ENCODE measurements around the gene CAST.
"Not testable (repeated sequence)": the region's sequence is repeated elsewhere in the genome, so short reads cannot be mapped to it uniquely, and the experiment has no call there.

CAST gene

DNA sequence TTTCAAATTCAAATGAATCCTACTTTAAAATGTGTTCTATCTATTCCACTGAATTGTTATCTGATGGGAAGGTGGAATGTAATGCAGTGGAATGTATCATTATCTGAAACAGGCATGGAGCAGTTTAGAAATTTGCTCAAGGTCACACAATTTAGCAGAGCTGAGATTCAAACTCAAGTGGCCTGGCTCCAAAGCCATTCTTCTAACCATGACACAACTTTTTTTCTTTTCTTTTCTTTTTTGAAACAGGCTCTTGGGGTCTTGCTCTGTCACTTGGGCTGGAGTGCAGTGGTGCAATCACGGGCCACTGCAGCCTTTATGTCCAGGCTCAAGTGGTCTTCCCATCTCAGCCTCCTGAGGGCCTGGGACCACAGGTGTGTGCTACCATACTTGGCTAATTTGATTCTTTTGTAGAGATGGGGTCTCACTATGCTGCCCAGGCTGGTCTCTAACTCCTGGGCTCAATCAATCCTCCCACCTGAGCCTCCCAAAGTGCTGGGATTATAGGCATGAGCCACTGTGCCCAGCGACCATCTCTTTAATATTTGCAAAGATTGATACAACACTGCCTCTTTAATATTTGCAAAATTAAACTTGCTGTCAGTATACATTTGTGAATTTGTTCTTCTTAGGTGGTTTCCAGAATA lies 50.0 kb downstream of the CAST start:
- DNase-seq (ENCODE audit: low read depth in 2 of 2): no peak

DNA sequence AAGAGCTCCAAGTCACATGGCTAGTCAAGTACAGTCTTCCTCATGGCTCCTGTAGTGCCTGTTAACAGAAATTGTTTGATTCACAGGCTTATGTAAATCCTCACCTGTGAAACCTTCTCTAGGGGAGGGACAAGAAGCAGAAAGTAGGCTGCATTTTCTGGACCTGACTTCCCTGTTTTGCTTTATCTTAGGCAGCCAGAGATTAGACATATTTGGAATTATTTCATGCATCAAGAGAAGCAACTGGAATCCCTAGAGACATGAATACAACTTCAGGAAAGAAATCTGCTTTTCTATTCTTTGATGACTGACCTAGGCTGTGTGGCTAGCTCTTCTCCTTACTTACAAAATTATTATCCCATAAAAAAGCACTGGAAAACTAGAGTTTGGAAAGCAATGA lies 52.3 kb downstream of the CAST start:
- peak in 1 of 2 experiments; percentile 21 for DNase-seq (ENCODE audit: low read depth in 2 of 2)

- DNase-seq (ENCODE audit: low read depth in 2 of 2): peak in 1 of 2 experiments; percentile 24
Measured at GRCh38 chr5:96714951-96715451, 52.8 kb downstream of the CAST start.

GRCh38 chr5:96716007-96716406 lies 53.8 kb downstream of the CAST start:
- no peak for DNase-seq (ENCODE audit: low read depth in 2 of 2)

DNA sequence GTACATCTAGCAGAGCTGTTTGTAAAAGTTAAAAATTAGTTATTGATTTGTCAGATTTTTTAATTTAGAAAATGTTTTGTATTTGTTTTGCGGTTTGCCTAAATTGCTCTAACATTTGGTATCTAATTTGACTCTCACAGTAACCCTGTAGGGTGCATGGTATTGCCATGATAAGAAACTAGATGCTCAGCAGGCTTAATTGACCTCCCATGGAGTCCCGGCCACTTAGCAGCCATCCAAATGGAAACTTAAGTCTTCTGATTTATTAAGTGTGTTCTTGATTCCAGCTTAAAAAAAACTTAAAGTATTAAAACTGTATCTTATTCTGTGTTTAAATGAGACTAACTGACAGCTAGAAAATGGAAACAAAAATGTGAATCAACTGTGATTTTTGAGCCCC lies 54.5 kb downstream of the CAST start:
- DNase-seq (ENCODE audit: low read depth in 2 of 2): no peak

- no peak for DNase-seq (ENCODE audit: low read depth in 2 of 2)
Measured at GRCh38 chr5:96717874-96718273, 55.7 kb downstream of the CAST start.

- no peak for DNase-seq (ENCODE audit: low read depth in 2 of 2)
Measured at GRCh38 chr5:96718635-96719077, 56.5 kb downstream of the CAST start.

DNA sequence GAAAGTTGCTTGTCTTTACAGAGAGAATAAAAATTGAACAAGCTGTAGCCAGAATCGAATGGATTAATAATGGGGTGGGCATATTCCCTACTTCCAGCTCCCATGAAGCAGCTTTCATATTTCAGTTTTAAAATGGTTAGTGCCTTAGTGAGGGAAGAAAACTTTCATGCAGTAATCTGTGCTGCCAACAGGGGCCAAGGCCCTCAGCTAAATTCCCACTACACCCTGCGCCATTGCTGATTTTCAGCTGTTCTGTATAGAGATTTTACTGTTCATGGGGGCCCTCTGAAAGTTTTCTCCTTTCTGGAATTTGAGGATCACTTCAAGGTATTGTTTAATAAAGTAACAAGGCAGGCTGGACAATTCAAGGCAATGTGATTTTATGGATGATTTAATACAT lies 58.2 kb downstream of the CAST start:
- no peak for DNase-seq (ENCODE audit: low read depth in 2 of 2)

GRCh38 chr5:96721351-96721977 lies 59.3 kb downstream of the CAST start:
- no peak for DNase-seq (ENCODE audit: low read depth in 2 of 2)

- DNase-seq (ENCODE audit: low read depth in 2 of 2): no peak
Measured at GRCh38 chr5:96725257-96725656, 63.1 kb downstream of the CAST start.

DNA sequence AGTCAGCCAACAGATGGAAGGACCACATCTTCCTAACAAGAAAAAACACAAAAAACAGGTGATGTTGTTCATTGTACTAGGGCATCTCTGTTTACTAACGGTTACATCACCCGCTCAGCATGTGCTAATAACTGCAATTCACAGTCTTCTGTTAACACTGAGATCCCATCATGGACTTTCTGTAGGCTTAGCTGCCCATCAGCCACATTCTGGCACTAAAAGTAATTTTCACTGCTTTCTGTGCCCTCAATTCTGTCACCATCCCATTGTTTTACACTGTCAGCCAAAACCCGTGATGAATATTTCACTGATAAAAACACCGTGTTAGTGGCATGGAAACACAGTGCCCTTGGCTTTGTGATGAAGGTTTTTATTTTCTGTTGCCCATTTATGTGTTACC lies 64.6 kb downstream of the CAST start:
- no peak for DNase-seq (ENCODE audit: low read depth in 2 of 2)

- DNase-seq (ENCODE audit: low read depth in 2 of 2): no peak
Measured at GRCh38 chr5:96729156-96729555, 67.0 kb downstream of the CAST start.

DNA sequence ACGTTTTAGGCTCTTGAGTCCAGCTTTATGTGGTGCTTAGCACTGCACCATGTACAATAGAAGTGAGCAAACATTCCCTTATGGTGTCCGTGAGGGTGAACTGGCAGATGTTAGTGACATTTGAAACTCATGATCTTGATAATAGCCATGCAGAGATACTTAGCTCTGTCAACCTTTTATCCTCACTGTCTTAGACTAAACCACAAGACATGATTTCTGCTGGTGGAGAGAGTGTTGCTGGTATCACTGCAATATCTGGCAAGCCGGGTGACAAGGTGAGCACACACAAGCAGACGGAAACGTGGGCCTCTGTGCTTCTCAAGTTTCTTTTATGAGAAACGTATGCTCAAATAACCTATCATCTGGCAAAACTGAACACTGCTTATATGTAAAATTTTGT lies 68.4 kb downstream of the CAST start:
- no peak for DNase-seq (ENCODE audit: low read depth in 2 of 2)

DNA sequence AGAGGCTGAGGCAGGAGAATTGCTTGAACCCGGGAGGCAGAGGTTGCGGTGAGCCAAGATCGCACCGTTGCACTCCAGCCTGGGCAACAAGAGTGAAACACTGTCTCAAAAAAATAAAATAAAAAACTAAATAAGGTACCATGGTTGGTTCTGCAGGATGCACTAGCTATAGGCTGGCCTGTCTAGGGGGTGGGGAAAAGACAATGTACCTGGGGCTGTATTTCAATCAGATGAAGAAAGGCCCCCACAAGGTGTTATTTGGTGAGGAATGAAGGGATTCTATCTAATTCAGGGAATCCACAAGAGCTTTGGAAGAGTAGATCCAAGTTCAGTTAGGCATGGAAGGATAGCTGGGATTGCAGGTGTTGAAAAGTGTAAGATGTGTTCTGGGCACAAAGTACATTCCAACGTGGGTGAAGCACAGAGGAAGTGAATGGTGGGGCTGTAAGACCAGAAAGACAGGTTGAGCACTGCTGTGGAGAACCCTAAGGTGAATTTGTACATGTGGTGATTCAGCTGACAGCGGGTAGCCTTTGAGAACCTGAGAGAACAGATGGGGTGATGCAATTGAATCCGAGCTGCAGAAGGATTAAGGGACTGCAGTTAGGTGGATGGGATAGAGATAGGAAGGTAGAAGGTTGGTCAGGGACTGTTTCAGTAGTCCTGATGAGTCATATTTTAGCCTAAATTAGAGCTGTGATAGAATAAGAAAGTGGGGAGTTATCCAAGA lies 71.8 kb downstream of the CAST start:
- no peak for DNase-seq (ENCODE audit: low read depth in 2 of 2)

GRCh38 chr5:96734871-96735325 lies 72.7 kb downstream of the CAST start:
- peak; percentile 41 to 44 for DNase-seq (ENCODE audit: low read depth in 2 of 2)

DNA sequence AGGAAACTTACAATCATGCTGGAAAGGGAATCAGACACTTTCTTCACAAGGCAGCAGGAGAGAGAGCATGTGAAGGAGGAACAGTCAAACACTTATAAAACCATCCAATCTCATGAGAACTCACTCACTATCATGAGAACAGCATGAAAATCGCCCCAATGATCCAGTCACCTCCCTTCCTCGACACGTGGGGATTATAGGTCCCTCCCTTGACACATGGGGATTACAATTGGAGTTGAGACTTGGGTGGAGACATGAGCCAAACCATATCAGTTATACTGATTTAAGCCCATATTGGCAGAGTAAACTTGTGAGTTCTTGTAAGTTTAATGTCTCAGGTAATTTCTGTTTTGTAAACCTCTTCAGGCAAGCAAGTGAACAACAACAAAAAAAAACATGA lies 74.8 kb downstream of the CAST start:
- no peak for DNase-seq (ENCODE audit: low read depth in 2 of 2)

DNA sequence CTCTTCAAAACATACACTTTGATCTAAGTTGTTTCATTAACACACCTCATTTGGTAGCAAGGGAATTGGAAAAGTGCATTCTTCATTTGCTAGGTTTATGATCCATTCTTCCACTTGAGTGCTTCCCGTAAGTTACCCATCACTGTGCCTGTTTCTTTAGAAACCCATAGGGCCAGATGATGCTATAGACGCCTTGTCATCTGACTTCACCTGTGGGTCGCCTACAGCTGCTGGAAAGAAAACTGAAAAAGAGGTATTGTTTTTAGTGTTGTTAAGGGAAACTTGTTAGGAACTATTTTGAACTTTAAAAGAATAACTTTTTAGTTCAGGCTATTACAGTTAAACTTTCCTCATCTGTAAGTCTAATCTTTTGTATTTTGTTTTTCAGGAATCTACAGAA lies 78.9 kb downstream of the CAST start:
- no peak for DNase-seq (ENCODE audit: low read depth in 2 of 2)

- no peak for DNase-seq (ENCODE audit: low read depth in 2 of 2)
Measured at GRCh38 chr5:96741891-96742309, 79.7 kb downstream of the CAST start.

DNA sequence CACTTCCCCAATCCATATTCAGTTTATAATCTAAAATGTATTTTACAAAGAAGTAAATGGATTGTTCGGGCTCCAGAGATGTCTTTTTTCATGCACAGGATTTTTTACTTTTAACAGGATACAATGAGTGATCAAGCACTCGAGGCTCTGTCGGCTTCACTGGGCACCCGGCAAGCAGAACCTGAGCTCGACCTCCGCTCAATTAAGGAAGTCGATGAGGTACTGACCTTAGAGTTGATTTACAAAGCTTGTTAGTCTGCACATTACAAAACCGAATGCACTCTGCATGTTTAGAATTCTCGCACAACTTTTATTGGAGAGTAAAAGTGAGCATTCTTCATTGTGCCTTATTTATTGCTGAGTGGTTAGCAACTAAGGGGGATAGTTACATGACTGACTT lies 80.4 kb downstream of the CAST start:
- no peak for DNase-seq (ENCODE audit: low read depth in 2 of 2)

DNA sequence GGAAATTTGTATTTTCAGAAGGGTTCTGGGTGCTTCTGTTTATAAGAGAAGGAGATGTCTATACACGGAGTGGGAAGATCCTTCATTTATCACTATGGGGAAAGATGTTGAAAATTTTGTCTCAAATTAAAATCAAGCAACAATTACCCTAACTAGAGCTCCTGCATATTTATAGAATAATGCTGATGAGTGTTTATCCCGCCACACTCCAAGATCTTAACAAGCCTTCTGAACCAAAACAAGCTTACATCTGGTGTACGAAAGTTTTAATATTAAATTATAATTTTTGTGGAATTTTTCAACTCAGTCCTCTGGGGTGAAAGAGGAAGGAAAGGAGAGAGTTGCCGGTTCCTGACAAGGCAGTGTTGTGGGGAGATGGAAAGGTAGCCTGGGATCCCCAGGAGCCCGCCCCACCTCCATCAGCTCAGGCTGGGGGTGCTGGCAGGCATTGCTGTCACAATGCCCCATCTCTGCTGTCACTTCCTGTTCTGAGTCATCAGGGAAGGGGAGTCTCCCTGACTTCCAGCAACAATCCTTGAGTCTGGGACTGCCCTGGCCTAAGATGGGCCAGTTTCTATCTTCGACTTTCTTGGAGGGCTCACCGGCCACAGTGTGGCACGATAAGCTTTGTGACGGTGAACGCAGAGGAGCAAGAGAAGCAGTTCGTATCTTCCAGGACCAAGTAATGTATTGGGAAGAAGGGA lies 81.0 kb downstream of the CAST start:
- DNase-seq (ENCODE audit: low read depth in 2 of 2): no peak

DNA sequence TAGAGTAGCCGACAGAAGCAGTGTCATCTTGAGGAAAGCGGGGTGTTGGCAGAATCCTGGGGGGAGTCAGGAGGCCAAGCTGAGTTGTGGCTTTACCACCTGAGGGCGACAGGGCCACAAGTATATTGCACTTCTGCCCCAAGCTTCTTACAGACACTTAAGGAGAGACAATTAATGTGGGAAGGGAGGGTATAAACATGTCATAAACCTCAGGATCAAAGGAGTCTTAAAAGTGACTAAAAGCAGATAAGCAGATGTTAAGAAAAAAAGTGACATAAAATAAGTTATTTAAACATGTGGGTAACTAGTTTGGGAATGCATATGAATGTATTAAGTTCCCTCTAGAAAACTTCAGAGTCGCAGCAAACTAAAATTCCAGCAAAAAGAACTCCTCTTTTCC lies 81.6 kb downstream of the CAST start:
- DNase-seq (ENCODE audit: low read depth in 2 of 2): no peak

DNA sequence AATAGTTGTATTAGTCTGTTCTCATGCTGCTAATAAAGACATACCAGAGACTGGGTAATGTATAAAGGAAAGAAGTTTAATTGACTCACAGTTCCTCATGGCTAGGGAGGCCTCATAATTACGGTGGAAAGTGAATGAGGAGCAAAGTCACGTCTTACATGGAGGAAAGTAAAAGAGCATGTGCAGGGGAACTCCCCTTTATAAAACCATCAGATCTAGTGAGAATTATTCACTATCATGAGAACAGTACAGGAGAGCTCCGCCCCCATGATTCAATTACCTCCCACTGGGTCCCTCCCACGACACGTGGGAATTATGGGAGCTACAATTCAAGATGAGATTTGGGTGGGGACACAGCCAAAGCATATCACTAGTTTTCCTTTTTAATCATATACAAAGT lies 82.0 kb downstream of the CAST start:
- DNase-seq (ENCODE audit: low read depth in 2 of 2): not testable (repeated sequence)

Data from fibroblast of skin of left quadriceps (primary cell).